ENCODE measurements around the gene GTF2H4.

DNA sequence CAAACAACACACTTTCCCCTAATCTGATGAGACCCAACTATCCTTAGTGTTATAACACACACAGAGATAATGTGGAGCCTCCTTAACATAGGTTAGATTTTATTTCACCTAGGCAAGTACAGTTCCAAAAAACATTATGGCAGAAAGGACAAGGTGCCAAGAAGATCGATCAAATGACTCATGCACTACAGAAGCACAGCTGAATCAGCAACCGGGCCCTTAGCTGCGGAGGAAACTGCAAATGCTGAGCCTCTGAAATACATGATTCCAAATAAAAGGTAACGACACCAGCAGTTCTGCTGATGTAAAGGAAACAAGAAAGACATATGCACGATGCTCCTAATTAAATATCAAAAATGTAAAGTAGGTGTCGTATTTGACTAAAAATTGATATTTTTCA is 55.6 kb downstream of the GTF2H4 start:
- TF ChIP-seq CTCF (IDR thresholded peaks at IDR 0.05; ENCODE audit: control extremely low read depth in 1 of 3, insufficient read depth in 1 of 3, low read depth in 1 of 3, low read length in 3 of 3) (no peak), SP1 (IDR thresholded peaks at IDR 0.05; ENCODE audit: low read depth, low read length) (no peak)

All from H1 (cell line).